ENCODE results near the gene WDR82.

DNA sequence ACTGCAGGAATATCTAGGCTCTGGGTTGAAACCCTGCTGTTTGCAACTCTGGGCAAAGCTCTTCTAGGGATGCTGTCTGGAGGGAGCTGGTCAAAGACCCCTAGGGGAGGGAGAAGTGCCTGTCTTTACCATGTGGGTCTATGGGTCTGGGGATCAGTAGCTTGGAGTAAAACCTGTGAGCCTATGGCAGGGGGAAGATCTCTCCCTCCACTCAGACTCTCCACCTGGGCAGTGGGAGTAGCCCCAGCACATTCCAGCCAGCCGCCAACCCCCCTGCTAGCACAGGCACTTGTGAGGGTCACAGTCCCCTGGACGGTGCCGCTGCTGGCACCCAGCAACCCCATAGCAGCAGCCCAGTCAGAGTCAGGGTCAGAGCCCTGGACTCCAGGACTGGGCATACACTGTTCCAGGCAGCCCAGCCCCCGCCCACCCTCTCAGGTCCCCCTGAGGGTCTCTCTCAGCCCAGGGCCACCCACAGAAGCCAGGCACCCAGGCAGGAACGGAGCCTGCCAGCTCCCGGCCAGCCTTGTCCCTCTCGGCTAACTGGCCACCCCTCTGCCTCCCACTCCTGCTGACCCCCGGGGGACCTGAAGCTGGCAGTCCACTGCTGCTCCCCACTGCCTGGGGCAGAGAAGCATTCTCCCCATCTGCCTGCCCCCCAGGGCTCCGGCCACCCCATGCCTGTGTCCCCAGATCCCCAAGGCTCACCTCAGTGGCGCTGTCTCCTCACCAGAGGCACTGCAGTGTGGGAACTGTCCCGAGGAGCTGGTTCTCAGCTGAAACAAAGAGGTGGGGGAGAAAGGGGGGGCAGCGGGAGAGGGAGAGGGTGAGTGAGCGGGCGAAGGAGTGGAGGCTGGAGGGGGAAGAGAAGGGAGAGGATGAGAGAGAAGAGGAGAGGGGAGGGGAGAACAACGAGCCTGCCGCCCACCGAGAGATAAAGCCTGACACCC lies 20.0 kb upstream of the WDR82 start:
- no peak for TF ChIP-seq EP300 (IDR thresholded peaks at IDR 0.05)
- no peak for TF ChIP-seq POLR2A (IDR thresholded peaks at IDR 0.05)

Measured in upper lobe of left lung (tissue), 4 donors.